ENCODE measurements around the gene GTF3C2. TPM values are rescaled to one million over a fixed set of nuclear protein-coding genes. Genes with fewer than 3 reads are reported as not detected.
A peak's percentile ranks its signal among the peaks of the same experiment; 100 is the strongest.

GTF3C2 gene
- polyA plus RNA-seq, 2 of the 4 experiments (the other 2 are of a cell fraction), result 75.4 to 101 TPM

GRCh38 chr2:27370026-27370815, 13.7 kb upstream of the GTF3C2 start, which contains the start of the genes EIF2B4 and SNX17 (continued):
- TF ChIP-seq RNF2 (IDR thresholded peaks at IDR 0.05; ENCODE audit: borderline replicate concordance, low read depth) (no peak), ESRRA (IDR thresholded peaks at IDR 0.05; ENCODE audit: borderline replicate concordance, low read length) (no peak), JUNB (IDR thresholded peaks at IDR 0.05) (no peak), CEBPB (IDR thresholded peaks at IDR 0.05) (peak in 1 of 2 experiments; percentile 51; a peak in 2 of 4 replicates), HOXB5 (CRISPR knock-in tag; IDR thresholded peaks at IDR 0.05) (no peak), POLR2AphosphoS2 (conservative IDR thresholded peaks at IDR 0.05; ENCODE audit: low read length) (no peak), RCOR1 (IDR thresholded peaks at IDR 0.05; ENCODE audit: low read depth, low read length) (no peak), TFCP2L1 (CRISPR knock-in tag; IDR thresholded peaks at IDR 0.05) (no peak), ZC3H11A (IDR thresholded peaks at IDR 0.05) (no peak), RAD21 (conservative IDR thresholded peaks at IDR 0.05 in 1 of 2, IDR thresholded peaks at IDR 0.05 in 1 of 2) (peak; percentile 58; a peak in 3 of 5 replicates), EHMT2 (IDR thresholded peaks at IDR 0.05; ENCODE audit: low read depth) (no peak), CTCF (IDR thresholded peaks at IDR 0.05) (peak; percentile 94), PBX3 (IDR thresholded peaks at IDR 0.05) (0 out of 2 replicates have a peak, but pooled peaks have one; percentile 56), RFX5 (IDR thresholded peaks at IDR 0.05) (no peak; the same call in 1 of the 2 replicates), ZFP36 (IDR thresholded peaks at IDR 0.05; ENCODE audit: borderline replicate concordance, partially characterized antibody) (no peak), RARB (CRISPR knock-in tag; IDR thresholded peaks at IDR 0.05) (no peak), HOXB13 (CRISPR knock-in tag; IDR thresholded peaks at IDR 0.05; ENCODE audit: low read depth) (no peak), MAZ (IDR thresholded peaks at IDR 0.05; ENCODE audit: borderline replicate concordance, low read depth, low read length) (peak; percentile 81; the same call in 1 of the 2 replicates), FOXS1 (CRISPR knock-in tag; IDR thresholded peaks at IDR 0.05) (no peak), KDM1A (IDR thresholded peaks at IDR 0.05; ENCODE audit: low read depth) (no peak), HOXA7 (CRISPR knock-in tag; IDR thresholded peaks at IDR 0.05) (no peak), MAFK (IDR thresholded peaks at IDR 0.05; ENCODE audit: partially characterized antibody) (no peak), FOSL2 (IDR thresholded peaks at IDR 0.05) (no peak), FOSL2 (CRISPR knock-in tag; IDR thresholded peaks at IDR 0.05) (peak; percentile 44; the same call in 1 of the 2 replicates), CHD4 (IDR thresholded peaks at IDR 0.05; ENCODE audit: borderline replicate concordance) (no peak), GATA3 (IDR thresholded peaks at IDR 0.05; ENCODE audit: borderline replicate concordance) (no peak; the same call in 1 of the 2 replicates), BHLHE40 (IDR thresholded peaks at IDR 0.05; ENCODE audit: low read depth, low read length) (no peak), BCL3 (IDR thresholded peaks at IDR 0.05) (peak; percentile 86; the same call in 2 of the 3 replicates), POLR2A (IDR thresholded peaks at IDR 0.05; ENCODE audit: low read length) (peak; percentile 90)

All from A549 (cell line).